ENCODE data around the gene PTPRM.
A peak's percentile ranks its signal among the peaks of the same experiment; 100 is the strongest.

- no peak for TF ChIP-seq TAF1 (conservative IDR thresholded peaks at IDR 0.05)
- TF ChIP-seq HNF4A (conservative IDR thresholded peaks at IDR 0.05), result peak; percentile 31 to 36
- TF ChIP-seq CTCF (IDR thresholded peaks at IDR 0.05; ENCODE audit: low read depth, low read length, missing input control), result no peak
- TF ChIP-seq FOXA1 (IDR thresholded peaks at IDR 0.05), result no peak
- TF ChIP-seq GABPA (IDR thresholded peaks at IDR 0.05 in 1 of 2, conservative IDR thresholded peaks at IDR 0.05 in 1 of 2), result no peak
- TF ChIP-seq JUND (IDR thresholded peaks at IDR 0.05), result no peak
- no peak for TF ChIP-seq YY1 (IDR thresholded peaks at IDR 0.05)
- no peak for TF ChIP-seq ZBTB33 (IDR thresholded peaks at IDR 0.05)
- TF ChIP-seq RXRA (IDR thresholded peaks at IDR 0.05), result peak in 1 of 2 donors; percentile 53
Observed at GRCh38 chr18:7637269-7637668, 70.2 kb downstream of the PTPRM start.
